HCT116 (cell line): ENCODE results near the gene MAPK8IP1. TPM values are rescaled to one million over a fixed set of nuclear protein-coding genes. Genes with fewer than 3 reads are reported as not detected.

Experiments
- ATAC-seq: fragments of 200-7000 bp; cut with Tn5 transposase; 2 replicates; pipeline ENCODE4 v1.9.1; 2020; ENCODE audit warnings: mild to moderate bottlenecking, moderate library complexity
- BruUV-seq: library from RNA; stranded (reverse); fragments of 400-500 nt; replicated peaks from 2 replicates; lab custom pipeline; 2021; lab: Mats Ljungman, UMichigan
- CTCF ChIA-PET: fragments of 300-600 bp; sonication (Branson Sonifier 250); formaldehyde crosslinking; loops from one replicate; lab custom pipeline; 2021; ENCODE audit warnings: antibody characterized with exemption; lab: Charles Lee
- POLR2A ChIA-PET: fragments of 300-600, 350-600 bp; sonication (Branson Sonifier 250); formaldehyde crosslinking; loops from one replicate; lab custom pipeline; 2021; ENCODE audit warnings: antibody characterized with exemption; lab: Charles Lee
- RAD21 ChIA-PET, 2 experiments: fragments of 300-600 bp; sonication (Branson Sonifier 250); formaldehyde crosslinking; loops; one replicate each; lab custom pipeline; 2023; ENCODE audit warnings: low total read pairs in 2 of 2; ENCODE audit not compliant: uncharacterized antibody in 2 of 2, unreplicated experiment in 2 of 2, low non-redundant PET in 1 of 2; lab: Charles Lee
- DNase-seq: peaks from one replicate; pipeline ENCODE4 v3.0.0-alpha.2; 2010; ENCODE audit warnings: low read depth, low spot score
- H2AFZ ChIP-seq: fragments of 200-600 bp; shearing (Covaris generic), sonication (generic); 2 replicates; pipeline ENCODE4 v1.6.1; 2017; ENCODE audit warnings: low read depth, mixed run types, mixed read lengths, antibody characterized with exemption, low read length; ENCODE audit not compliant: poor library complexity, severe bottlenecking
- H3K27ac ChIP-seq: 2 replicates; pipeline ENCODE4 v1.5.1; 2012; ENCODE audit warnings: low read depth, low read length
- H3K27me3 ChIP-seq: fragments of 200-600 bp; sonication (generic); 2 replicates; pipeline ENCODE4 v1.6.1; 2016; ENCODE audit warnings: mixed run types, low read length, mixed read lengths; ENCODE audit not compliant: insufficient read depth
- H3K36me3 ChIP-seq, 2 experiments: fragments of 200-500 bp in 1 of 2; fragments of 200-600 bp in 1 of 2; sonication (Bioruptor generic) in 1 of 2; sonication (generic) in 1 of 2; 2 replicates each; pipeline versions ENCODE4 v1.5.1 to v1.6.1; 2014 to 2016; ENCODE audit warnings: low read length in 2 of 2, inconsistent platforms in 1 of 2, mixed read lengths in 1 of 2, mixed run types in 1 of 2; ENCODE audit not compliant: insufficient read depth in 2 of 2, control insufficient read depth in 1 of 2
- H3K4me1 ChIP-seq, 2 experiments: fragments of 200-600 bp in 1 of 2; sonication (generic) in 1 of 2; 2 replicates each; pipeline versions ENCODE4 v1.5.1 to v1.6.1; 2012 to 2017; ENCODE audit warnings: low read length in 2 of 2, inconsistent platforms in 1 of 2, mild to moderate bottlenecking in 1 of 2, mixed read lengths in 1 of 2, mixed run types in 1 of 2, moderate library complexity in 1 of 2; ENCODE audit not compliant: insufficient read depth in 2 of 2, control insufficient read depth in 1 of 2
- H3K4me2 ChIP-seq: fragments of 200-600 bp; sonication (generic); 2 replicates; pipeline ENCODE4 v1.6.1; 2017; ENCODE audit warnings: mixed run types, low read length, mixed read lengths
- H3K4me3 ChIP-seq, 2 experiments: fragments of 200-600 bp in 1 of 2; sonication (generic) in 1 of 2; replicated peaks in 1 of 2; 2 replicates each; pipeline ENCODE4 v1.5.1; 2011 to 2016; ENCODE audit warnings: low read length in 2 of 2, control low read depth in 1 of 2, low read depth in 1 of 2, mild to moderate bottlenecking in 1 of 2, mixed read lengths in 1 of 2, mixed run types in 1 of 2
- H3K79me2 ChIP-seq: fragments of 200-600 bp; sonication (generic); 2 replicates; pipeline ENCODE4 v1.6.1; 2017; ENCODE audit warnings: mild to moderate bottlenecking, mixed run types, low read length, moderate library complexity, mixed read lengths; ENCODE audit not compliant: insufficient read depth
- H3K9ac ChIP-seq: fragments of 200-600 bp; sonication (generic); 2 replicates; pipeline ENCODE4 v1.6.1; 2016; ENCODE audit warnings: low read length, mixed read lengths
- H3K9me2 ChIP-seq: fragments of 200-600 bp; sonication (generic), shearing (Covaris generic); 2 replicates; pipeline ENCODE4 v1.6.1; 2017; ENCODE audit warnings: mixed run types, mild to moderate bottlenecking, moderate library complexity; ENCODE audit not compliant: insufficient read depth
- H3K9me3 ChIP-seq, 2 experiments: fragments of 200-500 bp in 1 of 2; fragments of 200-600 bp in 1 of 2; sonication (Bioruptor generic) in 1 of 2; sonication (generic) in 1 of 2; 2 replicates each; pipeline ENCODE4 v1.6.1; 2014 to 2017; ENCODE audit warnings: low read length in 2 of 2, mixed read lengths in 2 of 2, inconsistent platforms in 1 of 2, low read depth in 1 of 2, mild to moderate bottlenecking in 1 of 2, mixed run types in 1 of 2, moderate library complexity in 1 of 2; ENCODE audit not compliant: control insufficient read depth in 1 of 2, insufficient read depth in 1 of 2
- H4K20me1 ChIP-seq: fragments of 200-600 bp; sonication (generic), shearing (Covaris generic); 2 replicates; pipeline ENCODE4 v1.6.1; 2017; ENCODE audit warnings: mixed run types, mild to moderate bottlenecking, moderate library complexity; ENCODE audit not compliant: insufficient read depth
- CBX3 ChIP-seq: IDR thresholded peaks from 2 replicates; pipeline ENCODE4 v1.6.1; 2012; ENCODE audit warnings: low read depth
- CEBPB ChIP-seq: IDR thresholded peaks from 2 replicates; pipeline ENCODE4 v1.6.1; 2012; ENCODE audit warnings: low read depth
- EGR1 ChIP-seq: IDR thresholded peaks from 2 replicates; pipeline ENCODE4 v1.6.1; 2012; ENCODE audit warnings: low read depth
- ELF1 ChIP-seq: IDR thresholded peaks from 2 replicates; pipeline ENCODE4 v1.6.1; 2012; ENCODE audit warnings: low read depth, borderline replicate concordance
- EZH2 ChIP-seq: fragments of 200-600 bp; sonication (generic); IDR thresholded peaks from 2 replicates; pipeline ENCODE4 v1.6.1; 2017; ENCODE audit warnings: antibody characterized with exemption, mixed run types
- RAD21 ChIP-seq: IDR thresholded peaks from 2 replicates; pipeline ENCODE4 v1.6.1; 2012; ENCODE audit warnings: low read depth, mild to moderate bottlenecking
- SIN3A ChIP-seq: IDR thresholded peaks from 2 replicates; pipeline ENCODE4 v1.6.1; 2012; ENCODE audit warnings: low read depth
- SP1 ChIP-seq: IDR thresholded peaks from 2 replicates; pipeline ENCODE4 v1.6.1; 2012; ENCODE audit warnings: low read depth
- TCF7L2 ChIP-seq: IDR thresholded peaks from 2 replicates; pipeline ENCODE4 v1.7.0; 2011; ENCODE audit warnings: borderline replicate concordance, inconsistent platforms; ENCODE audit not compliant: insufficient read depth, insufficient read length; ENCODE audit errors: extremely low read depth
- ZFX ChIP-seq: fragments of 450-650 bp; IDR thresholded peaks from 2 replicates; pipeline ENCODE4 v1.6.1; 2017
- intact Hi-C: fragments of 100-400 bp; cut with micrococcal nuclease; formaldehyde crosslinking; loops from 2 replicates; pipeline ENCODE4 v1.10.0; 2022
- total RNA-seq: library from RNA; stranded (reverse); gene quantifications from one replicate; pipeline ENCODE4 v1.2.1, GENCODE V29; 2021; ENCODE audit not compliant: unreplicated experiment
- TF ChIP-seq, protein P1 (sequence below), 3 experiments: fragments of 200-600 bp in 1 of 3; sonication (generic) in 1 of 3; IDR thresholded peaks in 2 of 3; conservative IDR thresholded peaks in 1 of 3; 2 replicates each; pipeline ENCODE4 v1.5.1; 2012 to 2017; ENCODE audit warnings: low read depth in 2 of 3, low read length in 2 of 3, antibody characterized with exemption in 1 of 3, borderline replicate concordance in 1 of 3, control low read depth in 1 of 3, mild to moderate bottlenecking in 1 of 3, mixed read lengths in 1 of 3, mixed run types in 1 of 3, moderate library complexity in 1 of 3; ENCODE audit not compliant: insufficient read depth in 1 of 3
- TF ChIP-seq, protein P2 (sequence below): IDR thresholded peaks from 2 replicates; pipeline ENCODE4 v1.6.1; 2012

The MAPK8IP1 gene
- total RNA-seq, 1 experiment from 2014 or later = 10.1 TPM

DNA sequence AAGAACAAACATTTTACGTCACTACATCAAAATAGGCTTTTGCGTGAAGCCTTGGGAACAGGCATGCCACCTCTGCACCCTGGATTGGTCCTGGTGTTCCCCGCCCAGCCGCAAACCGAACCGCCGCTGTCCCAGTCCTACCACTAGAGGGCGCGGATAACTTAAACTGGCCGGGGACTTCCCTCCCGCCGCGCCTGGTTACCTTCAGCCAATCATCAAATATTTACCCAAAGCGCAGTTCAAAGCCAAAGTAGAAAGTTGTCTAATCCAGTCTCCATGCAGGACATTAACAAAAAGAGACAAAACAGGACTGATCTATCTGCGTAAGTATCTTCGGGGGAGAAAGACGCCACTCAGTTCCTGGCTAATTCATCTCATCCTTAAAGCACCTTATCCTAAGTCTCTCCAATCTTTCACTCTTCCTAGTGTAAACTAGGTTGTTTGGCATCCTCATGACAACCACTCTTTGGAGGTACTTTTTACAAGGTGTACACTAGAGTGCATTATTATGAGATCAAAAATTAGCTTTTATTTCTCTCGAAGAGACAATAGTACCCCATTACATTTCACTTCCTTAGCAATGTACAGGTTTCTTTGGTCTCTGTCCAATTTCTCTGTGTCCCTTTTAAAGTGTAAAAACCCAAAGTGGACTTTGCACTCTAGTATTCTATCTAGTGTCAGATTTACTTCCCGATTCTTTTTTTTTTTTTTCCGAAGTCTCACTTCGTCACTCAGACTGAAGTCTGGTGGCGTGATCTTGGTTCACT lies 42.1 kb upstream of the MAPK8IP1 start (continued):
- TF ChIP-seq CEBPB (no peak), SP1 (peak; percentile 50)
- TF ChIP-seq, all 23 proteins: peak for 6

DNA sequence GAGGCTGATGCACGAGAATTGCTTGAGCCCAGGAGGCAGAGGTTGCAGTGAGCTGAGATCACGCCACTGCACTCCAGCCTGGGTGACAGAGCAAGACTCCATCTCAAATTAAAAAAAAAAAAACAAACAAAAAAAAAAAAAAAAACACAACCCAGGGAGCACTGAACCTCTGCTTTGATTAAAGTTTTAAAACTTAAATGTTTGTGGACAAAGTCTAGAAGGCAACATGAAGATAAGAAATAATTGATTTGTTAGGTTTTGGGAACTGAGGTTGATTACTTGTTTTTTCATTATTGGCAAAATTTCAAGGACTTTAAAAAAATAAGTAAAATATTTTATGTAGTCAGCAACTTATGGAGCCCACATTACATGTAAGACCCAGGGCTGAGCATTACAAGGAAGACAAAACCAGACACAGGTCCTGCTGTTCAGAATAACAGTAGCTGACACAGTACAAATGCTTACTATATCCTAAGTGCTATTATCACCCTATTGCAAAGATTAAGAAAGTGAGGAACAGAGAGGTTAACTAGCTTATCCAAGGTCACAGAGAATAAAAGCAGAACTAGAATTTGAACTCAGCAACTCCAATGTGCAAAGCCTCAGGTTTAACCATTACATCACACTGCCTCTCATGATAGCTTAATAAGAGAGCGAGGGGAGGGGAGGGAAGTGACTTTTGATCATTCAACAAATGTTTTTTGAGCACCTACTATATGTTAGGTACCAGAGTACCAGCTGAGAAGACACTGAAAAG lies 40.5 kb upstream of the MAPK8IP1 start:
- no TSS peak for BruUV-seq

More for the DNA sequence above, 40.5 kb upstream of the MAPK8IP1 start:
- Histone ChIP-seq H3K9me2 (no peaks in the 10 kb centered on the region), H3K4me3 (no peak overlapping the region), H3K27me3 (no peaks in the 10 kb centered on the region), H3K9ac (no peak overlapping the region), H2AFZ (no peak overlapping the region), H4K20me1 (no peaks in the 10 kb centered on the region), H3K79me2 (peaks cover 15% of the 10 kb centered on the region; the same call in 1 of the 2 replicates), H3K36me3 (no peaks in the 10 kb centered on the region), H3K9me3 (no peaks in the 10 kb centered on the region), H3K27ac (no peak overlapping the region), H3K4me1 (peaks cover 2 to 30% of the 10 kb centered on the region in 2 experiments; a peak in 3 of 4 replicates), H3K4me2 (no peak overlapping the region)
- DNase-seq = no peak
- CTCF ChIA-PET = interaction anchor here (1.5 kb wide), 1 partner anchor 161 kb away, joined by 3 read pairs; no protein-coding TSS in a partner anchor
- intact Hi-C loops = no loop called here
- no peak for ATAC-seq
- TF ChIP-seq SP1 (no peak), ELF1 (no peak), CEBPB (no peak), RAD21 (no peak), EGR1 (no peak), TCF7L2 (no peak), ZFX (no peak), EZH2 (no peak), CBX3 (no peak), SIN3A (no peak)
- TF ChIP-seq, protein P1, sequence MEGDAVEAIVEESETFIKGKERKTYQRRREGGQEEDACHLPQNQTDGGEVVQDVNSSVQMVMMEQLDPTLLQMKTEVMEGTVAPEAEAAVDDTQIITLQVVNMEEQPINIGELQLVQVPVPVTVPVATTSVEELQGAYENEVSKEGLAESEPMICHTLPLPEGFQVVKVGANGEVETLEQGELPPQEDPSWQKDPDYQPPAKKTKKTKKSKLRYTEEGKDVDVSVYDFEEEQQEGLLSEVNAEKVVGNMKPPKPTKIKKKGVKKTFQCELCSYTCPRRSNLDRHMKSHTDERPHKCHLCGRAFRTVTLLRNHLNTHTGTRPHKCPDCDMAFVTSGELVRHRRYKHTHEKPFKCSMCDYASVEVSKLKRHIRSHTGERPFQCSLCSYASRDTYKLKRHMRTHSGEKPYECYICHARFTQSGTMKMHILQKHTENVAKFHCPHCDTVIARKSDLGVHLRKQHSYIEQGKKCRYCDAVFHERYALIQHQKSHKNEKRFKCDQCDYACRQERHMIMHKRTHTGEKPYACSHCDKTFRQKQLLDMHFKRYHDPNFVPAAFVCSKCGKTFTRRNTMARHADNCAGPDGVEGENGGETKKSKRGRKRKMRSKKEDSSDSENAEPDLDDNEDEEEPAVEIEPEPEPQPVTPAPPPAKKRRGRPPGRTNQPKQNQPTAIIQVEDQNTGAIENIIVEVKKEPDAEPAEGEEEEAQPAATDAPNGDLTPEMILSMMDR (IDR thresholded peaks at IDR 0.05 in 2 of 3, conservative IDR thresholded peaks at IDR 0.05 in 1 of 3; ENCODE audit: borderline replicate concordance in 1 of 3, insufficient read depth in 1 of 3, low read depth in 2 of 3, low read length in 2 of 3) = no peak
- TF ChIP-seq, protein P2, sequence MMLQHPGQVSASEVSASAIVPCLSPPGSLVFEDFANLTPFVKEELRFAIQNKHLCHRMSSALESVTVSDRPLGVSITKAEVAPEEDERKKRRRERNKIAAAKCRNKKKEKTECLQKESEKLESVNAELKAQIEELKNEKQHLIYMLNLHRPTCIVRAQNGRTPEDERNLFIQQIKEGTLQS = no peak
- RAD21 ChIA-PET = no interaction called here
- POLR2A ChIA-PET = interaction anchor here (0.7 kb wide), 1 partner anchor 1848 kb away, joined by 4 read pairs; no protein-coding TSS in a partner anchor
